HL-60/S4 (cell line): ENCODE results near the gene TMTC1.

Experiments
- in situ Hi-C: fragments of 300-500 bp; cut with MboI; formaldehyde crosslinking; loops from 2 replicates; pipeline ENCODE4 v1.14.3; 2022; ENCODE audit warnings: low sequenced_read_pairs

TMTC1 gene

GRCh38 chr12:29499235-29499634 lies 284.5 kb downstream of the TMTC1 start:
- in situ Hi-C loops, result no loop called here

DNA sequence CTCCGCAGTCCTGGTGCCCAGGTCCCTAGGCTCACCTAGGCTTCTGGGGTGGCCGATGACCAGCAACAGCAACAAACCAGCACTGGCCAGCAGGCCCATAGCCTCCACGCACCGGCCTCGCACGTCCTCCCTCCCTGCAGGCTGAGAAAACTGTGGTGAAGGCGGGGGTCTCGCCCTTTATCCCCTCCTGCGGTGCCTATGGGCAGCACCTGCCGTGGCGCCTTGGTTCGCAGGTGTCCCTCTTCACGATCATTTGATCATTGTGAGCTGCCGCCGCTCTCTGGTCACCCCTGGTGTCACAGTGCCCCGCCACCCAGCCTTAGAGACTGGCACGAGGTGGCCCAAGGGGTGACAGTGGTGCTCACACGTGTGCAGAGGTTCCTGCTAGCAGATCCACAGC lies 286.2 kb downstream of the TMTC1 start, which contains the start of gene OVCH1:
OVCH1 (minus strand) TSS at position 99 of the 400 bp plus-strand sequence; CDS start at position 99, 0 bp downstream.
- in situ Hi-C loops, result no loop called here

DNA sequence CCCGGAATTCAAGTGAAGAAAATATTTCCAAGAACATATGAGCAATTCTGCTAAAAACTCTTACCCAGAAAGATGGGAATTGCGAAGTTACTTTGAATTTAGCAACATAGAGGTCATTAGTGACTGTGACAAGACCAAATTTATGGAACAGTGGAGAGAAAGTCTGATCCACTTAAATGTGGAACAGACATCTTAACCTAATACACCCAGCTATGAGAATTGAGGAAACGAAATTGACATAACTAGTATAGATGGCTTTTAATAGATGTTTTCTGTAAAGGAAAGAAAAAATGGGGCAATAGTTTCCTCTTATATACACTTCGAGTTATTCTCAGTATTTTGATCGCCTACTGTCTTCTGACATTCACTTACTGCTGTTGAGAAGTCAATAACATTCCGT lies 290.9 kb downstream of the TMTC1 start:
- in situ Hi-C loops, result no loop called here

DNA sequence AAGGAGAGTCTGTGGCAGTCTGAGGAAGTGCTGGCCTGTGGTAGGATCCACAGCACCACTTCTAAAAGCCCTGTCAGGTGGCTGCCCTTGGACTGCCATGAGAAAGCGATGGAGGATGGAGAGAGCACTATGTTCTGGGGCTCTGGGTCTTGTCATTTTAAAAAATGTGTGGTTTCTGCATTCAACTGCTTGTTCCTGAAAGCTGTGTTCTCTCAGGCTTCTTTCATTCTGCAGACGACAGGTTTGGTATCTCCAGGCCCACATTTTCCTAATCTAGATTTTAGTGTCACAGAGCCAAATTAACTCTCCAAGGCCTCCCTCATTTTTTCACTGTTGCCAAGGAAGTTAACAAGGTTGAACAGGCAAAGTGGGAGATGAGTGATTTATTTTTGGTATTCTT lies 296.8 kb downstream of the TMTC1 start:
- in situ Hi-C loops, result no loop called here

- in situ Hi-C loops, result no loop called here
Observed at GRCh38 chr12:29463198-29463597, 320.5 kb downstream of the TMTC1 start.

GRCh38 chr12:29460082-29460481 lies 323.7 kb downstream of the TMTC1 start:
- in situ Hi-C loops, result no loop called here

DNA sequence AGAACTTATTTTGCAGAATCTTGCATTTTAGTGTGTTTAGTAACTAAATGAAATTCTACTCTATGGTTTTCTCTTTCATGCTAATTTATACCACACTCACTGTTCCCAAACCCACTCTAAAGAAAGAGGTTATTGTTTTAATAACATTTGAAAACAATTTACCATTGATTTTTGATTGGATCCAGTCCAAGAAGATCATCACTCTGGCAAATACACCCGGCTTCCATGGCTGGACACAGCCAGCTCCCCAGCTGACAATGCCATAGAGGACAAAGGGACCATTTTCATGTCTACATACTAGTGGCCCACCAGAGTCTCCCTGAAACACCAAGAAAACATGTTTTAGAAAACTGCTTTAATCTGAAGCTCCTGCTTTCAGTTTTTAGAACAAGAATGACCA lies 328.7 kb downstream of the TMTC1 start:
- in situ Hi-C loops, result no loop called here

GRCh38 chr12:29451888-29452287 lies 331.9 kb downstream of the TMTC1 start:
- in situ Hi-C loops, result no loop called here
